ENCODE data around the gene NDRG4.

NDRG4 gene

GRCh38 chr16:58497468-58497867 lies 2.5 kb upstream of the NDRG4 start:
- Histone ChIP-seq H4K20me1 (ENCODE audit: control insufficient read depth, insufficient read depth, low read depth, low read length) (peaks cover 4% of the 10 kb centered on the region; the same call in 1 of the 2 replicates), H3K4me1 (ENCODE audit: control insufficient read depth, low read length) (peaks cover 20% of the 10 kb centered on the region), H3K9me3 (ENCODE audit: control insufficient read depth, insufficient read depth, low read length) (no peaks in the 10 kb centered on the region), H3F3A (ENCODE audit: control insufficient read depth, insufficient read depth) (0 out of 2 replicates have a peak, but pooled peaks cover 3% of the 10 kb centered on the region), H3K9me2 (replicated peaks; ENCODE audit: control insufficient read depth, low read length) (no peaks in the 10 kb centered on the region), H3K79me2 (ENCODE audit: control insufficient read depth, low read length) (no peaks in the 10 kb centered on the region), H3K27me3 (ENCODE audit: control insufficient read depth, low read length) (peaks cover 42% of the 10 kb centered on the region), H3K4me3 (ENCODE audit: low read length) (no peak overlapping the region), H3K4me2 (ENCODE audit: low read length) (no peak overlapping the region), H3K27ac (ENCODE audit: low read depth, low read length) (no peak overlapping the region), H3K36me3 (ENCODE audit: control insufficient read depth, low read length) (no peaks in the 10 kb centered on the region)
- TF ChIP-seq EZH2phosphoT487 (IDR thresholded peaks at IDR 0.05; ENCODE audit: borderline replicate concordance, low read length) (no peak), CTCF (IDR thresholded peaks at IDR 0.05; ENCODE audit: low read depth, low read length, poor library complexity, severe bottlenecking) (no peak)

- peaks cover 20% of the 10 kb centered on the region for H3K4me1 ChIP-seq (ENCODE audit: control insufficient read depth, low read length)
- H4K20me1 ChIP-seq (ENCODE audit: control insufficient read depth, insufficient read depth, low read depth, low read length) = peaks cover 4% of the 10 kb centered on the region; the same call in 1 of the 2 replicates
- H3K27me3 ChIP-seq (ENCODE audit: control insufficient read depth, low read length) = peaks cover 39% of the 10 kb centered on the region
- no peaks in the 10 kb centered on the region for H3K36me3 ChIP-seq (ENCODE audit: control insufficient read depth, low read length)
- no peaks in the 10 kb centered on the region for H3K79me2 ChIP-seq (ENCODE audit: control insufficient read depth, low read length)
- H3K9me3 ChIP-seq (ENCODE audit: control insufficient read depth, insufficient read depth, low read length) = no peaks in the 10 kb centered on the region
- H3K9me2 ChIP-seq (replicated peaks; ENCODE audit: control insufficient read depth, low read length) = no peaks in the 10 kb centered on the region
- H3F3A ChIP-seq (ENCODE audit: control insufficient read depth, insufficient read depth) = 0 out of 2 replicates have a peak, but pooled peaks cover 3% of the 10 kb centered on the region
- TF ChIP-seq CTCF (IDR thresholded peaks at IDR 0.05; ENCODE audit: low read depth, low read length, poor library complexity, severe bottlenecking) = no peak
- no peak for TF ChIP-seq EZH2phosphoT487 (IDR thresholded peaks at IDR 0.05; ENCODE audit: borderline replicate concordance, low read length)
- no peak overlapping the region for H3K4me3 ChIP-seq (ENCODE audit: low read length)
- no peak overlapping the region for H3K27ac ChIP-seq (ENCODE audit: low read depth, low read length)
- no peak overlapping the region for H3K4me2 ChIP-seq (ENCODE audit: low read length)
Measured at GRCh38 chr16:58497935-58498334, 2.0 kb upstream of the NDRG4 start.

- TF ChIP-seq EZH2phosphoT487 (IDR thresholded peaks at IDR 0.05; ENCODE audit: borderline replicate concordance, low read length) (no peak), CTCF (IDR thresholded peaks at IDR 0.05; ENCODE audit: low read depth, low read length, poor library complexity, severe bottlenecking) (no peak)
- Histone ChIP-seq H3F3A (ENCODE audit: control insufficient read depth, insufficient read depth) (0 out of 2 replicates have a peak, but pooled peaks cover 3% of the 10 kb centered on the region), H3K79me2 (ENCODE audit: control insufficient read depth, low read length) (no peaks in the 10 kb centered on the region), H3K4me1 (ENCODE audit: control insufficient read depth, low read length) (peaks cover 20% of the 10 kb centered on the region), H4K20me1 (ENCODE audit: control insufficient read depth, insufficient read depth, low read depth, low read length) (peaks cover 4% of the 10 kb centered on the region; the same call in 1 of the 2 replicates), H3K36me3 (ENCODE audit: control insufficient read depth, low read length) (no peaks in the 10 kb centered on the region), H3K9me3 (ENCODE audit: control insufficient read depth, insufficient read depth, low read length) (no peaks in the 10 kb centered on the region), H3K27ac (ENCODE audit: low read depth, low read length) (no peak overlapping the region), H3K4me2 (ENCODE audit: low read length) (no peak overlapping the region), H3K27me3 (ENCODE audit: control insufficient read depth, low read length) (peaks cover 37% of the 10 kb centered on the region), H3K9me2 (replicated peaks; ENCODE audit: control insufficient read depth, low read length) (no peaks in the 10 kb centered on the region), H3K4me3 (ENCODE audit: low read length) (no peak overlapping the region)
Measured at GRCh38 chr16:58498341-58499091, 1.4 kb upstream of the NDRG4 start.

All from DOHH2 (cell line).